ENCODE data around the gene ZNF44. TPM values are rescaled to one million over a fixed set of nuclear protein-coding genes. Genes with fewer than 3 reads are reported as not detected.
A peak's percentile ranks its signal among the peaks of the same experiment; 100 is the strongest.

The ZNF44 gene
- total RNA-seq (2016; rRNA removed; fragmentation: Illumina TruSeq; extraction: Trizol) (15.7 and 16.6 TPM in 2 replicates), polyA plus RNA-seq (2011; rRNA removed) (6.6 and 6.9 TPM in 2 replicates), polyA minus RNA-seq (2011; rRNA and poly(A)+ RNA removed; ENCODE audit: low replicate concordance) (2.9 and 3.8 TPM in 2 replicates), Bru-seq, nascent RNA (percentile 91 among the genes with signal in this experiment), BruChase-seq, experiment 1, labeled RNA remaining after a 6-hour chase (percentile 96 among the genes with signal in this experiment), BruChase-seq, experiment 2, labeled RNA remaining after a 2-hour chase (percentile 97 among the genes with signal in this experiment)
- total RNA-seq (2016; cell fraction: cytosol; rRNA removed; fragmentation: Illumina TruSeq; extraction: Trizol; ENCODE audit: low read depth), result 2.9 and 5.0 TPM in 2 replicates
- total RNA-seq (2016; cell fraction: insoluble cytoplasmic fraction; rRNA removed; fragmentation: Illumina TruSeq; extraction: Trizol), result 16.5 and 17.8 TPM in 2 replicates
- 7.2 and 9.3 TPM in 2 replicates for total RNA-seq (2016; cell fraction: membrane; rRNA removed; fragmentation: Illumina TruSeq; extraction: Trizol)
- 16.5 and 22.5 TPM in 2 replicates for total RNA-seq (2016; cell fraction: nucleus; rRNA removed; fragmentation: Illumina TruSeq; extraction: Trizol)
- polyA plus RNA-seq (2011; cell fraction: cytosol; rRNA removed), result 2.4 and 3.2 TPM in 2 replicates
- polyA plus RNA-seq (2011; cell fraction: nucleus; rRNA removed), result 9.0 and 10.3 TPM in 2 replicates
- polyA plus RNA-seq (2012), result 5.8 and 6.8 TPM in 2 replicates
- polyA plus RNA-seq (2016; cell fraction: cytosol; fragmentation: Illumina TruSeq; extraction: Trizol; ENCODE audit: low read depth), result 0.80 and 0.85 TPM in 2 replicates
- 9.5 and 10.5 TPM in 2 replicates for polyA plus RNA-seq (2016; cell fraction: insoluble cytoplasmic fraction; fragmentation: Illumina TruSeq; extraction: Trizol; ENCODE audit: low read depth)
- polyA plus RNA-seq (2016; cell fraction: membrane; fragmentation: Illumina TruSeq; extraction: Trizol; ENCODE audit: low read depth), result 2.0 and 2.4 TPM in 2 replicates
- 49.9 and 53.3 TPM in 2 replicates for polyA plus RNA-seq (2016; cell fraction: nucleus; fragmentation: Illumina TruSeq; extraction: Trizol; ENCODE audit: insufficient read depth, low read depth)
- 3.9 and 4.5 TPM in 2 replicates for polyA minus RNA-seq (2011; cell fraction: cytosol; rRNA and poly(A)+ RNA removed)
- polyA minus RNA-seq (2011; cell fraction: nucleus; rRNA and poly(A)+ RNA removed), result 16.4 and 18.2 TPM in 2 replicates
- long read RNA-seq, experiment 1, partial matches to known transcripts, result 1 of 8 reads
- long read RNA-seq, experiment 1, other reads (novel, unspliced or antisense), result 3 of 8 reads
- long read RNA-seq, experiment 2, partial matches to known transcripts, result 1 of 16 reads
- long read RNA-seq, experiment 2, other reads (novel, unspliced or antisense), result 11 of 16 reads

- Histone ChIP-seq H3K27me3 (ENCODE audit: control insufficient read depth in 1 of 2, insufficient read depth in 2 of 2, low read length in 2 of 2) (no peaks in the 10 kb centered on the region), H3K4me1 (ENCODE audit: insufficient read depth, low read length) (peaks cover 39% of the 10 kb centered on the region), H2AFZ (ENCODE audit: low read length) (no peak within 1 kb of the TSS), H3K4me2 (ENCODE audit: low read depth, low read length) (peak within 1 kb of the TSS; percentile 70), H3K36me3 (replicated peaks in 1 of 2; ENCODE audit: control insufficient read depth in 1 of 2, insufficient read depth in 2 of 2, low read length in 2 of 2) (peaks cover 0 to 11% of the 10 kb centered on the region in 2 experiments; a peak in 1 of 5 replicates), H3K4me3 (replicated peaks in 1 of 3; ENCODE audit: insufficient read depth in 1 of 3, low read depth in 2 of 3, low read length in 3 of 3) (peak within 1 kb of the TSS; percentile 83 to 97 (median 89)), H3K9ac (ENCODE audit: insufficient read depth, low read depth, low read length) (peak within 1 kb of the TSS; percentile 88), H3K79me2 (ENCODE audit: insufficient read depth, low read length) (peaks cover 42% of the 10 kb centered on the region), H3K9me3 (ENCODE audit: low read length) (no peaks in the 10 kb centered on the region), H3K27ac (ENCODE audit: extremely low read length, insufficient read depth, low read length) (peak within 1 kb of the TSS; percentile 91), H4K20me1 (ENCODE audit: insufficient read depth, low read length) (no peaks in the 10 kb centered on the region)
- FAIRE-seq, result peak; percentile 94
- peak; percentile 99 for DNase-seq (ENCODE audit: low spot score)
- ChIA-PET CTCF (ENCODE audit: low intra/inter-chr PET ratio, low total read pairs) (no interaction called here), POLR2A (interaction anchor here (0.7 to 4.1 kb wide), 14 partner anchors 11 to 317 kb away, joined by 3 to 78 read pairs (median 4); partner anchors contain the start of genes ZNF136, ZNF442, ZNF563 and ZNF625)
- TSS peak; percentile 94 for BruUV-seq (replicated peaks)
- intact Hi-C loops (cut with micrococcal nuclease; ENCODE audit: unreplicated experiment) (loop anchor here (1.0 to 5.0 kb wide), 2 partner anchors 37 to 203 kb away; no protein-coding TSS in a partner anchor), in situ Hi-C loops (cut with HindIII; ENCODE audit: extremely low pct_ligation_motif_present, low pct_unique_long_range_greater_than_20kb) (loop anchor here (5.0 to 10.0 kb wide), 2 partner anchors 38 to 70 kb away; partner anchors contain the start of genes ZNF442 and ZNF563)
- 0% methylated on average over 13 of the region's 66 CpGs for WGBS (ENCODE audit: low lambda C conversion rate)
- ATAC-seq, result peak; percentile 94
- TF ChIP-seq E2F5 (CRISPR knock-in tag; conservative IDR thresholded peaks at IDR 0.05) (no peak), ZNF704 (CRISPR knock-in tag; IDR thresholded peaks at IDR 0.05; ENCODE audit: borderline replicate concordance) (peak; percentile 45; the same call in 1 of the 2 replicates), MLX (CRISPR knock-in tag; IDR thresholded peaks at IDR 0.05) (no peak), SAFB2 (CRISPR knock-in tag; IDR thresholded peaks at IDR 0.05; ENCODE audit: borderline replicate concordance, low read depth) (no peak), TERF1 (CRISPR knock-in tag; IDR thresholded peaks at IDR 0.05) (no peak)
Measured at GRCh38 chr19:12294249-12295158, at the start of gene ZNF44. Gene ZNF44 (minus strand): TSS chr19:12294883. CDS start chr19:12294694, 189 bp downstream.

Data from HepG2 (cell line).